ENCODE results near the gene BBLN. TPM values are rescaled to one million over a fixed set of nuclear protein-coding genes. Genes with fewer than 3 reads are reported as not detected.

The BBLN gene
- total RNA-seq, 1 donor from 2014 or later: 41.7 TPM

GRCh38 chr9:128155736-128156500 lies 4.1 kb upstream of the BBLN start:
- peak; percentile 11 for DNase-seq
- intact Hi-C loops (cut with micrococcal nuclease): no loop called here
- ATAC-seq: no peak

DNA sequence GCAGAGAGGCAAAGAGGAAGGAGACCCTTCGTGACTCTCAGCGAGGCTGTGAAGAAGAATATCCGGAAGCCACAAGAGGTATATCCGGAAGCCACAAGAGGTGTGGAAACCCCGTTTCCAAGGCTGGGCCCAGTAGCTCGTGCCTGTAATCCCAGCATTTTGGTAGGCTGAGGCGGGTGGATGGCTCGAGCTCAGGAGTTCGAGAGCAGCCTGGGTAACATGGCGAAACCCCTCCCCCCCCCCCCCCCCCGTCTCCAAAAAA lies 612 bp upstream of the BBLN start:
- DNase-seq (no peak), ATAC-seq (no peak)
- intact Hi-C loops (cut with micrococcal nuclease): no loop called here

GRCh38 chr9:128160603-128160987 lies 530 bp downstream of the BBLN start:
- intact Hi-C loops (cut with micrococcal nuclease): no loop called here
- DNase-seq: no peak
- peak; percentile 2 for ATAC-seq

DNA sequence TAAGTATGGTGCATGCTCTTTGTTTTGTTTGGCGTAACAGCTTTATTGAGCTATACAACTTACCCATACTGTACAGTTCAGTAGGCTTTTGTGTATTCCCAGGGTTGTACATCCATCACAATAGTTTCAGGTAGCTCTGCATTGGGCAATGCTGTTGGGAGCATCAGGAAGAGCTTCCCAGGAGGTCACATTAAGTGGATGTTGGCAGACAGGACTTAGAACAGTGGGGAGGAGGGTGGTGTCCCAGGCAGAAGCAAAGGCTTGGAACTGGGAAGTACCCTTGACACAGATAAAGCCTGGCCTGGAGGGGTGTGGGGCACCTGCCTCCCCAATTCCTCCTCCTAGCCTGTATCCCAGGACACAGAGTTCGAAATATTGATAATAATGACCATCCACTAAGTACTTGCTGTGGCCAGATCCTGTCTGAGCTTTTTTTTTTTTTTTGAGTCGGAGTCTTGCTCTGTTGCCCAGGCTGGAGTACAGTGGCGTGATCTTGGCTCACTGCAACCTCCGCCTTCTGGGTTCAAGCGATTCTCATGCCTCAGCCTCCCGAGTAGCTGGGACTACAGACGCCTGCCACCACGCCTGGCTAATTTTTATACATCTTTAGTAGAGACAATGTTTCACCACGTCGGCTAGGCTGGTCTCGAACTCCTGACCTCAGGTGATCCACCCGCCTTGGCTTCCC lies 1.3 kb downstream of the BBLN start:
- intact Hi-C loops (cut with micrococcal nuclease): no loop called here
- DNase-seq (no peak), ATAC-seq (peak; percentile 6)

DNA sequence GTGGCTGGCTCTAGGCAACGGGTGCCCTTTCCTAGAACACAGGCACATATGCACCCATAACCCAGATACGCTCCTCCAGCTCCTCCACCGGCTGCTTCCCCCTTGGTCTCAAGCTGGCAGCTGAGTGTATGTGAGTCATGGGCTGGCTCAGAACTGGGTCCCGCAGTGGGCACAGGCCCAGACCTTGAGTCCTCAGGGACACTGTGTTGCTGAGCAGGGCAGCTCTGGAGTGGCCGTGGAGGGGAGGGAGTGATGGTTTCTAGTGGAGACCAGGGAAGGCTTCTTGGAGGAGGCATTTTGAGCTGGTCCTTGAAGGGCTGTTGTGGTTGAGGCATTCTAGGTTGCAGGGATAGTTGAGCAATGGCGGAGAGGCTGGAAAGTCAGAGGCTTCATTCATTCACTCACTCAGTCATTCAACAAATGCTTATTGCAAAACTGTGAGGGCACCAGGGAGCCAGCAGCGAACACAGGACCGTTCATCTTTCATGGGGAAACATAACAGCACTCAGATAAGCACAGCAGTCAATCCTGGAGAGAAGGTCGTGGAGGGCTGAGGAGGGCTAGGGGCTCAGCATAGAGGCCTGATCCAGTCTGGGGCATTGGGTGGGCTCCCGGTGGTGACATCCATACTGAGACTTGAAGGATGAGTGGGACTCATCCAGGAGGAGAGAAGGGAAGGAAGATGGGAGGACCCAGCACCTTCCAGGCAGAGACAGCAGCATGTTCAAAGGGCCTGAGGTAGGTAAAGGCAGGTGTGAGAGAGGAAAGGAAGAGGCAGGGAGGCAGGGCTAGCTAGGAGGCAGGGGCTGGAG lies 2.4 kb downstream of the BBLN start:
- intact Hi-C loops (cut with micrococcal nuclease): no loop called here
- ATAC-seq (peak; percentile 54), DNase-seq (peak; percentile 76)

DNA sequence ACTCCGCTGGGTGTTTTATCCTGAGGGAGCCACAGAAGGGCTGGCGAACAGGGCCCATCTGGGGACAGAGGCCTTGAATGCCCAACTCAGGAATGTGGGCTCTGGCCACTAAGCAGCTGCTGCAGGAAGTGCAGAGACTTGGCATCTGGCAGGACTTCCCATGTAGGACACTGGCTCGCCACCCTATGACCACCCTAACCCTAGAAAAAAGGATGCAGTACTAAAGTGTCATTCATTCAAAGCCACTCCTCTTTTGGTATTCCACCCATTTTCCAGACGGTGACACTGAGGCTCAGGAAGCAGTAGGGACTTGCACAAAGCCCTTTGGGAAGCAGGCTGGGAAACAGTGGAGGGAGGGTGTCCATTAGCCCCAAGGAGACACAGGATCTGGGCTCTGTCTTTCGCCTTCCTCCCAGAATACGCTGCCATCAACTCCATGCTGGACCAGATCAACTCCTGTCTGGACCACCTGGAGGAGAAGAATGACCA lies 3.0 kb downstream of the BBLN start:
- intact Hi-C loops (cut with micrococcal nuclease): no loop called here
- ATAC-seq: no peak
- no peak for DNase-seq

DNA sequence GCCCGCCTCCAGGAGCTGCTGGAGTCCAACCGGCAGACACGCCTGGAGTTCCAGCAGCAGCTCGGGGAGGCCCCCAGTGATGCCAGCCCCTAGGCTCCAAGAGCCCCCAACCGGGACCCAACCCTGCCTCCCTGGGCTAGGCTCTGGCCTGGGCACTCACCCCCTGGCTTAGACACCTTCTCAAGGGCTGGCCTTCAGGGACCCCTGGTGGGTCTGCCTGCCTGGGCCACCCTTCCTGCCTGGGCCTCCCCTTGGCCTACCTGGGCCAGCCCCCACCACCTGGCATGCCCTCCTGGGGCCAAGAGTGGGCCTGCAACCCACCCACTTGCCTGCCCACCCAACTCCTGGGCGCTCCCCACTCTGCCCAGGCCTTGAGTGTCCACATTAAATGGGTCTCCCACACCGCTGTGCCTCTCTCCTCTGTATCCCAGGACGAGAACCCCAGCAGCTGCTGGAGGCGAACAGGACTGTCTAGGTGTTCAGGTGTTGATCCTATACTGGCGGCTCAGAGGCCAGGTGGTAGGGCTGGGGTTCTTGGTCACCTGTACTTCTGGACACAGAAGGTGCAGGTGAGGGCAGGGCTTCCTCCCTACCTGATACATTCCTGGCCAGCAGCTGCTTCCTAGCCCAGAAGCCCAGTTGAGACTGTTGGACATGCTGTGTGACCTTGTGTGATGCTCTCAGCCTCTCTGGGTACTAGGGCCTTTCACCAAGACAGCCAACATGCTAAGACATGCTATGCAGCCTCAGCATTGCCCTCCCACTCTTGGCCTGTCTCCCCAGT lies 3.6 kb downstream of the BBLN start:
- no peak for DNase-seq
- intact Hi-C loops (cut with micrococcal nuclease): no loop called here
- no peak for ATAC-seq

GRCh38 chr9:128164307-128164885 lies 4.3 kb downstream of the BBLN start:
- no peak for DNase-seq
- intact Hi-C loops (cut with micrococcal nuclease): no loop called here
- ATAC-seq: no peak

GRCh38 chr9:128166169-128166568 lies 6.1 kb downstream of the BBLN start:
- DNase-seq (no peak), ATAC-seq (no peak)
- intact Hi-C loops (cut with micrococcal nuclease): no loop called here

DNA sequence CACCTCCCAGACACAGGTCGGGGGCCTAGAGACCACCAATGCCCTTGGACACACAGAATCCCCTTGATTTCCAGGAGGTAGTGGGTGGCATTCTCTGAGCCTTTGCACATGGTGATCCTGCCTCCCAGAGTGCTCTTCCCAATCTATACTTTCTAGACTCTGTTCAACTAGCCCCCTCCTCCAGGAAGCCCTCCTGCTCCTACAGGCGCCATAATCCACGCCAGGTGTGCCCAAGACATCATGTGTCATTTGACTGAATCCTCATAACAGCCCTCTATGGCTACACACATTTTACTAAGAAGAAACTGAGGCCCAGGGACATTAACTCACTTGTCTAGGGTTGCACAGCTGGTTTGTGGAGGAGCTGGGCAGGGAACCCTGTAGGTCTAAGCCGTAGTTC lies 7.1 kb downstream of the BBLN start:
- intact Hi-C loops (cut with micrococcal nuclease): no loop called here
- no peak for DNase-seq

GRCh38 chr9:128168731-128169308 lies 8.8 kb downstream of the BBLN start:
- intact Hi-C loops (cut with micrococcal nuclease): no loop called here
- no peak for ATAC-seq
- DNase-seq: no peak

More for the DNA sequence above, 7.1 kb downstream of the BBLN start:
- no peak for ATAC-seq

GRCh38 chr9:128169492-128169891 lies 9.4 kb downstream of the BBLN start:
- intact Hi-C loops (cut with micrococcal nuclease): no loop called here
- DNase-seq (no peak), ATAC-seq (no peak)

DNA sequence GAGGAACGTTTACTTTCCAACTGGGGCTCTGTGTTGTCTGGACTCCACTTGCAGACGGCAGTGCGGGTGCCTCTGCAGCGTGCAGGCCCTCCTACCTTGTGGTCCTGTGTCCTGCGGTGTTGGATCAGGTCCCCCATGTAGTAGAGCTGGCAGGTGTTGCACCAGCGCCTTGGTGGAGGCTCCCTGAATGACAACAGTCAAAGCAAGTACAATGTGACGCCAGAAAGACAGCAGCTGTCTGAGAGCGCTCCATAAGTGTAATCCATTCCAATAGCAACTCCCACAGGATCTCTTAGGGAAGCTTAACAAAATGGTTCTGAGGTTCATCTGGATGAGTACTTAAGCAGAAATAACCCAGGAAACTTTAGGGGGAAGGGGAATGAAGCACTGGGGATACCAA lies 9.9 kb downstream of the BBLN start:
- intact Hi-C loops (cut with micrococcal nuclease): no loop called here
- ATAC-seq (no peak), DNase-seq (no peak)

GRCh38 chr9:128174062-128174461 lies 14.0 kb downstream of the BBLN start:
- intact Hi-C loops (cut with micrococcal nuclease): no loop called here
- DNase-seq (no peak), ATAC-seq (no peak)

- intact Hi-C loops (cut with micrococcal nuclease): no loop called here
- no peak for ATAC-seq
Observed at GRCh38 chr9:128175102-128175563, 15.1 kb downstream of the BBLN start.

GRCh38 chr9:128175726-128176125 lies 15.7 kb downstream of the BBLN start:
- intact Hi-C loops (cut with micrococcal nuclease): no loop called here
- DNase-seq (no peak), ATAC-seq (no peak)

More at GRCh38 chr9:128175102-128175563, 15.1 kb downstream of the BBLN start:
- DNase-seq: no peak

DNA sequence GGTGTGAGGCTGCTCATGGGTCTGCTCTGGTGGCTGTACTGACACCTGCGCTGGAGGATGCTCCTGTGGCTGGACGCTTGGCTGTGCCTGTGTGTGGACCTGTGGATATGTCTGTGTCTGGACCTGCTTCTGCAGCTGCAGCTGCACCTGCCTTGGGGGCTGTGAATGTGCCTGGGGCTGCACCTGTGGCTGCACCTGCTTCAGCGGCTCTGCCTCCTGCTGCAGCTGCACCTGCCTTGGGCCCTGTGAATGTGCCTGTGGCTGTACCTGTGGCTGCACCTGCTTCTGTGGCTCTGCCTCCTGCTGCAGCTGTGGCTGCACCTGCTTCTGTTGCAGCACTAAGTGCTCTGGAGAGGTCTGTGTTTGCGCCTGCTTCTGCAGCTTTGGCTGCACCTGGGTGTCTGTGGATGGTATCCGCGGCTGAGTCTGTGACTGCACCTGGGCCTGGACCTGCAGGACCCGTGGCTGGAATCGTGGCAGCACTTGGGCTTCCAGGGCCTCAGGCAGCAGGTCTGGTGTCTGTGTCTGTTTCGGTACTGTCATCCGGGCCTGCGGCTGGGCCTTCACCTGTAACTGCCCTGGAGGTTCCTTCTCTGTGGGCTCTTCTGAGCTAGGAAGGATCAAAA lies 18.9 kb downstream of the BBLN start:
- no peak for ATAC-seq
- intact Hi-C loops (cut with micrococcal nuclease): no loop called here

GRCh38 chr9:128180001-128180400 lies 19.9 kb downstream of the BBLN start:
- DNase-seq (no peak), ATAC-seq (no peak)
- intact Hi-C loops (cut with micrococcal nuclease): no loop called here

More for the DNA sequence above, 18.9 kb downstream of the BBLN start:
- no peak for DNase-seq

Data from left ventricle myocardium superior (tissue), 1 donor.